Astrocyte of the cerebellum (primary cell): ENCODE results near the gene TMEM101.

Source experiments
- DNase-seq: peaks from one replicate; pipeline ENCODE4 v3.0.0-alpha.2; 2011; ENCODE audit warnings: low read depth
- H3K4me3 ChIP-seq: 2 replicates; pipeline ENCODE4 v1.5.1; 2011; ENCODE audit warnings: mild to moderate bottlenecking, low read depth, low read length, moderate library complexity
- in situ Hi-C: cut with HindIII; loops from 2 replicates; pipeline ENCODE4 v1.10.0; 2017; ENCODE audit warnings: low sequenced_read_pairs
- TF ChIP-seq, protein P1 (sequence below): IDR thresholded peaks from 2 replicates; pipeline ENCODE4 v1.5.1; 2012; ENCODE audit warnings: low read length, low read depth, moderate library complexity, mild to moderate bottlenecking; ENCODE audit errors: missing control alignments

Gene TMEM101

DNA sequence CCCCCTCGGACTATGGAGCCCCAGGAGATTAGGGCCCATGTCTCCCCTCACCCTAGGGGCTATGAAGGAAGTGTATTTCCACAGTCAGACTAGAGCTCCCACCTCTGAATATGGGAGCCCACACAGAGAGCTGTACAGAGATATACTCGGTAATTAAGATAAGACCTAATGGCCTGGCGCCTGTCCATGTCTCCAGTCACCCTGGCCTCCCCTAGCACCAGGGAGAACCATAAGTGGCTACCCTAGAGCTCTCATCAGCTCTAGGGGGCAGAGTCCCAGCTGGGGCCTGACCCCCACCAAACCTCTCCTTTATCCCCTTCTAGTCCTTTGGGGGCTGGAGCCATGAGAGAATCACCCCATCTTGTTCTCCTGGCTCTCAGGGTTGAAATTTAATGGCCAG is 2.4 kb downstream of the TMEM101 start:
- in situ Hi-C loops = loop anchor here (5.0 kb wide), 1 partner anchor 85 kb away; no protein-coding TSS in a partner anchor
- no peak overlapping the region for H3K4me3 ChIP-seq
- no peak for DNase-seq
- TF ChIP-seq, protein P1, sequence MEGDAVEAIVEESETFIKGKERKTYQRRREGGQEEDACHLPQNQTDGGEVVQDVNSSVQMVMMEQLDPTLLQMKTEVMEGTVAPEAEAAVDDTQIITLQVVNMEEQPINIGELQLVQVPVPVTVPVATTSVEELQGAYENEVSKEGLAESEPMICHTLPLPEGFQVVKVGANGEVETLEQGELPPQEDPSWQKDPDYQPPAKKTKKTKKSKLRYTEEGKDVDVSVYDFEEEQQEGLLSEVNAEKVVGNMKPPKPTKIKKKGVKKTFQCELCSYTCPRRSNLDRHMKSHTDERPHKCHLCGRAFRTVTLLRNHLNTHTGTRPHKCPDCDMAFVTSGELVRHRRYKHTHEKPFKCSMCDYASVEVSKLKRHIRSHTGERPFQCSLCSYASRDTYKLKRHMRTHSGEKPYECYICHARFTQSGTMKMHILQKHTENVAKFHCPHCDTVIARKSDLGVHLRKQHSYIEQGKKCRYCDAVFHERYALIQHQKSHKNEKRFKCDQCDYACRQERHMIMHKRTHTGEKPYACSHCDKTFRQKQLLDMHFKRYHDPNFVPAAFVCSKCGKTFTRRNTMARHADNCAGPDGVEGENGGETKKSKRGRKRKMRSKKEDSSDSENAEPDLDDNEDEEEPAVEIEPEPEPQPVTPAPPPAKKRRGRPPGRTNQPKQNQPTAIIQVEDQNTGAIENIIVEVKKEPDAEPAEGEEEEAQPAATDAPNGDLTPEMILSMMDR = no peak

DNA sequence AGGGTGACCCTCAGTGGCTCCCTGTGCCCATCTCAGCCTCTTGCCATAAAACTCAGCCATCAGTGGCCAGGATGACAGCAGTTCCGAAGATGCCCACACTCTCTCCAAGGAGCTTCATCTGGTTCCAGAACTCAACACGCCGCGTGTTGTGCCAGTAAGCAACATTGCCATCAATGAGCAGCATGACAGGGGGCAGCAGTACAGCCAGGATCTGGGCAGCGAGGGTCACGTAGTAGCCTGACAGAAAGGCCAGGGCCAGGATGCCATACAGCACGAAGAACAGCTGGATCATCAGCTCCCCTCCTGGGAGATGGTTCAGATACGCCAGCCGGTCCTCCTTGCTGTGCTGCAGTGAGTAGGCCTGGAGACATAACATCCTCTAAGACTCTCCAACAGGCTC is 2.9 kb downstream of the TMEM101 start:
- no peak overlapping the region for H3K4me3 ChIP-seq
- in situ Hi-C loops = loop anchor here (5.0 kb wide), 1 partner anchor 85 kb away; no protein-coding TSS in a partner anchor
- TF ChIP-seq, protein P1 = no peak
- DNase-seq = no peak

DNA sequence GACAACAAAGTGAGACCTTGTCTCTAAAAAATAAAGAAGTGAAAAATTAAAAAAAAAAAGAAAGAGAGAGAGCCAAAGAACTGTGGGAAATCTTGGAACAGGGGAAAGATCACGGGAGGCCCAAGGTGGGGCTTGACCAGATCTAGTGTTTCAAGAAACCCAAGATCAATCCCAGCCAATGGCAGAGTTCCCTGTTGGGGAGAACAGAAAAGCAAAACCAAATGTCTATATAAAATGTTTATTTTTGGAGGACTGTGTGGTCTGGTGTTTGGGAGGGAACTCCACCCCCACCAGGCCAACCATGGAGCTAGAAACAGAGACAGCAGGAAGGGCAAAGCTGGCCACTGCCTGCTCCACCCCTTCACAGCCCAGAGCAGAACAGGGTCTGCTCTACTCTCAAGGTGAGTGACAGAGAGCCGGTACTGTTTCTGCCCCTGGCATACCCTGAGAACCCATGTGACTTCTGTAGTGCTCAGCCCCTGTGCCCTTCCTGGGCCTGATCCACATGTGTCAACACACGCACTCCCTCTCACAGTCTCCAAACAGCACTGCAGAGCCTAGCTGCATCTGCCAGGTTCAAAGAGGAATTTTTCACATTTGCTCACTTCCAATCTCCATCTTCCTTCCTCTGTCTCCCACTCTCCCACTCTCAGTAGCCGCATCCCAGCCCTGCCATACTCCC is 3.7 kb downstream of the TMEM101 start:
- DNase-seq = peak; percentile 81
- TF ChIP-seq, protein P1 = no peak
- in situ Hi-C loops = loop anchor here (5.0 kb wide), 1 partner anchor 84 kb away; no protein-coding TSS in a partner anchor
- H3K4me3 ChIP-seq = no peak overlapping the region

DNA sequence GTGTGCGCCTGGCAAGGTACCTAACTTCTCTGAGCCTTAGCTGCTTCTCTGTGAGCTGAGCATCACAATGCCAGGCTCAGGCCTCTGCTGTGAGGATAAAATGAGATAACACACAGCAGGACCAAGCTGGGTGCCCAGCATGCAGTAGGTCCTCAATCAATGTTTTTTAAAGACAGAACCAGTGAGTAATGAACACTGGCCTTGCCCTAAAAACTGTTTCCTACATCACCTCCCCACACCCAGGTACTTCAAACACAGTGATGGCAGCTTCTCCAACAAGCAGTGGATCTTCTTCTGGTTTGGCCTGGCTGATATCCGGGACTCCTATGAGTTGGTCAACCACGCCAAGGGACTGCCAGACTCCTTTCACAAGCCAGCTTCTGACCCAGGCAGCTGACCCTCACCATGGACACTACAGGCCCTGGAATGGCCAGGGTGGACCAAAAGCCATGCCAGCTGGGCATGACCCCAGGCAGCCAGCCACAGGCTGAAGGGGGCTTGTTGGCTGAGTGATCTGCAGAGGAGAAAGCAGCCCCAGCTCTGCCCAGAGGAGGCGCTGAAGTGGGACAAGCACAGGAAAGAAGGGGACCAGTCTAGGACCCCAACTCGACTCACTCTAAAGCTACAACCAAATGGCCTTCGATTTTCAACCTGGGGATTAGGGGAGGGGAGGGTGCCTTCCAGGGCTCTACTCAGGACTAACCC is 6.4 kb downstream of the TMEM101 start:
- in situ Hi-C loops = no loop called here
- peak overlapping the region; percentile 68 for H3K4me3 ChIP-seq
- DNase-seq = no peak
- TF ChIP-seq, protein P1 = no peak

DNA sequence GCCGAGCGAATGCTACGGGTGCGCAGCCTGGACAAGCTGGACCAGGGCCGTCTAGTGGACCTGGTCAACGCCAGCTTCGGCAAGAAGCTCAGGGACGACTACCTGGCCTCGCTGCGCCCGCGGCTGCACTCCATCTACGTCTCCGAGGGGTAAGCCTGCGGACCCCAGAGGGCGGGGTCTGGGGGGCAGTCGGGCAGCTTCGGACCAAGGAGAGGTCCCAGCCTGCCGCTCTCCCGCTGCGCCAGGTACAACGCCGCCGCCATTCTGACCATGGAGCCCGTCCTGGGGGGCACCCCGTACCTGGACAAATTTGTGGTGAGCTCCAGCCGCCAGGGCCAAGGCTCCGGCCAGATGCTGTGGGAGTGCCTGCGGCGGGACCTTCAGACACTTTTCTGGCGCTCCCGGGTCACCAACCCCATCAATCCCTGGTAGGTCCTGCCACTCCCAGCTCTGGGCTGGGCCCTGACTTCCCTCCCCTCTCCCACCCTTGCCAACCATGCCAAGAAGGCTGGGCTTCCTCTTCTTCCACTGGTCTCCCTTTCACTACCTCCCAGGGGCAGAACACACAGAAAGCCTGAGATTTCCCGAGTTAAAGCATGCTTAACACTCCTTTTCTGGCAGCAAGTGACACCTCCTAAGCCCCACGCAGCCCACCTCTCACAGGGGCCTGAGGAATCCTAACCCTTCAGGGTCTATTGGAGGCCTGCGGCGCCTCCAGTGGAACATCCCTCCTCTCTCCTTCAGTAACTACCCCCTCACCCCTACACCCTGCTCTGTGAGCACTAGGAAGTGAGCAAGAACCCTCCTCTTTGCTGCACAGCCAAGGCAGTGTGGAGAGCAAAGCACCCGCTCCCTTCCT is 7.2 kb downstream of the TMEM101 start:
- TF ChIP-seq, protein P1 = no peak
- in situ Hi-C loops = no loop called here
- H3K4me3 ChIP-seq = peak overlapping the region; percentile 68
- no peak for DNase-seq
